DMS53 treated with DMSO at 0.1 percent for 48 hours (cell line): ENCODE measurements around the gene RET.
A peak's percentile ranks its signal among the peaks of the same experiment; 100 is the strongest.
"Not testable (repeated sequence)": the region's sequence is repeated elsewhere in the genome, so short reads cannot be mapped to it uniquely, and the experiment has no call there.

Experiments used
- DNase-seq: peaks from one replicate; lab custom pipeline; 2025; ENCODE audit not compliant: unreplicated experiment; lab: John Stamatoyannopoulos, UW

RET gene

DNA sequence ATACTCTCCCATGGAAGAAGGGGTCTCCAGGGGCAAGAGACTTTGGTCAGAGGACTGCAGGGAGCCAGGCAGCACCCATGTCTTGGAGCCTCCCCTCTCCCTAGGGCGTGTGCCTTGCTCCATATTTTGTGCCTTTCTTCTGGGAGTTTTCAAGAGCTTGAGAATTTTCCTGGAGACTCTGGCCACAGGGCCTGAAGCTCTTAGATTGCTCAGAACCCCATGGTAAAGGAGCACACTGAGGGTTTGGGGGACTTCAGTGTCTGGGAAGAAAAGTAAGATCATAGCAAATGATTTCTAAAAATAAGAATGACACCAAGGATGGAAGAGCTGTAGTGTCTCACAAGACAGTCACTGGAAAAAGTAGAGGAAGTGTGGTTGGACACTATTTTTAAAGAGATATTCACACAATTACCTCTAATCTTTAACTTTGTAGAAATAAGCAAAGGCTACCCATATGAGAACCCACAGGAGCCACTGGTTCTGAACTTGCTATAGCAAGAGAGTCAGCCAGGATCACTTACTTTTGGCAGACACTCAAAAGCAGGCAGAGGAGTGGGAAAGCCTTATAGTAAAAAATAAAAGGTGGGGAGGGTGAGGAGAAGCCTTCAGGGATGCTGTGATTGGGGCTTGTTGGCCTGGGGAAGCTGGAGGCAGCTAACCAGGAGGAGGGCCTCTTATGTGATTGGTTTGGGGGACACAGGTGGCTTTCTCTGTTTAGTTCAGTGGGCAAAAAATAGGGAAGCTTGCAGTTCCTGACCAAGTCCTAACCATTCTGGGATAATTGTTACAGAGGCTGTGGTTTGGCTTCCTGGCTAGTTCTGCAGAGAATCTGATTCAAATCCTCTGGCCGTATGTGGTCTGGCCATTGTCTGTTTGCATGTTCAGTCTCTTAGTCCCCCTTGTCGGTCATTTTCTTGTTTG lies 56.3 kb downstream of the RET start:
- DNase-seq, result no peak

DNA sequence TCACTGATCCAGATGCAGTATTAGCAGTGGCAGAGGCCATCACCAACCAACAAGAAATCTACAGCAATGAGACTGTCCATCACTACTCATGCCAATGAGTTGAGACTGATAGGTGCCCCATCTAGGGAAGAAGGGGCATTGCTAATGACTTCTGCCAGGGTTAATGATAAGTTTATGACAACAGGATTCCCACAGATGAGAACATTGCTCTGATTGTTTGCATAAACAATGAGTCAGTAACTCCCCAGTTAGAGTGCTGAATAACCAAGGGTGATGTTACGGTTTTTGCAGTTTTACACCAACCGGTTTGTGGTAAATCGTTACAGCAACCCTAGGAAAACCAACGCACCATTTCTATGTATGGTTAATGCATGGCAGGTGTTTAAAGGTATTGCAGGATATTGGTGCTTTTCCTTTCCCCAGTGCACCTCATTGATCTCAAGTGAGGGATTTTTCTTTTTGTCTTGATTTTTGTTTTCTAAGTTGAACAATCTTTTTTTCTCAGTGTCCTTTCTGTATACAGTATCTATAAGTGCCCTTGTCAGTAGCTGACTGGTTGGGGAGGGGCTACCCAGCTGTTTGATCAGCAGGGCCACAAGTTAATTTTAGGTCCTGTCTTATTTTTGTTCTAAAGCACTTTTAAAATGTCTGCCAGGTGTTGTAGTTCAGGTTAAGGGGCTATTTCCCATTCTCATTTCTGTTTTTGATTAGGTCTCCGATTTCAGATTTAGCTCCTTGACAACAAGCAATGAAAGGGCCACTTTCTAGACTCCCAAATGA lies 57.4 kb downstream of the RET start:
- DNase-seq, result no peak

DNA sequence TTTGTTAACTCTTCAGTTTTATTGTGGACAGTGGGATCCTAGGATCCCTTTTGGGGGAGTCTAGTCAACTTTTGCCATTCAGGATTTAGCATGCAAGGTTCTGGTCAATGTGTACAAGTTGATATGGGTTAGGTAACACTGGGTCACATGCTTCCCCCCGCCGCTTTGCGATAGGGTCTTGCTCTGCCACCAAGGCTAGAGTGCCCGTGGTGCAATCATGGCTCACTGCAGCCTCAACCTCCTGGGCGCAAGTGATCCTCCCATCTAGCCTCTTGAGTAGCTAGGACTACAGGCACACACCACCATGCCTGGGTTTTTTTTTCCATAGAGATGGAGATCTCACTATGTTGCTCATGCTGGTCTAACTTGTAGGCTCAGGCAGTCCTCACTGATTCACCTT lies 58.2 kb downstream of the RET start:
- no peak for DNase-seq

DNA sequence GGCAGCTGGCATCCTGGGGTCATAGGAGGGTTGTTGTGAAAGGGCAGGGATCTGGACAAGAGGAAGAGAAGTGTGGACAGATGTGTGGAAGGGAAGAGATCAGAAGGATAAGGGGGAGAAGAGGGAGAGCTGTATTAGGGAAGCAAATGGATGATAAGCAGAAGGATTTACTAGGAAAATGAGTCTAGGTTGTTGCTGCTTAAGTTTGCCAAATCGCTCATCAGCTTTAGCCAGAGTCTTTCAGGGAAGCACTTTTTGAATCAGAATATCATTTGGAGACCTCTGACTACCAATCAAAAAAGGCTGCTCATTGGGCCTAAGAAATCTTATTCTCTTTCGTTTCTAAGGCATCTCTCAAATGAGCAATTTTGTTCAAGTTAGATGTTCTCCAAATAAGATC lies 58.8 kb downstream of the RET start:
- DNase-seq, result no peak

DNA sequence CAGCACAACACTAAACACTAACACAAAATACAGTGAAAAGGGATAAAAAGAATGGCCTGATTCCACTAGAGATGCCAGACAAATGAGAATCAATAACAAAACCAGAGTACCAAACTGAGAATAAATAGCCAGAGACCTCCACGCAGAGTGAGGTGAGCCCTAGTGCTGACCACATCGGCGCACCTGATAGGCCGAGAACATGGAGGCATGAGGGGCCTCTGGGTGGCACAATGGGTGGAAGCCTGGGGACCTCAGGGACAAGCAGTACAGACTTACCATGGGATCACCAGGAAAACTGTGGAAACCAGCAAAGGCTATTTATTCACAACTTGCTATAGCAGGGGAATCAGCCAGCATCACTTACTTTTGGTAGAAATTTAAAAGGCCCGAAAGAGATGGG lies 59.6 kb downstream of the RET start:
- DNase-seq, result no peak

DNA sequence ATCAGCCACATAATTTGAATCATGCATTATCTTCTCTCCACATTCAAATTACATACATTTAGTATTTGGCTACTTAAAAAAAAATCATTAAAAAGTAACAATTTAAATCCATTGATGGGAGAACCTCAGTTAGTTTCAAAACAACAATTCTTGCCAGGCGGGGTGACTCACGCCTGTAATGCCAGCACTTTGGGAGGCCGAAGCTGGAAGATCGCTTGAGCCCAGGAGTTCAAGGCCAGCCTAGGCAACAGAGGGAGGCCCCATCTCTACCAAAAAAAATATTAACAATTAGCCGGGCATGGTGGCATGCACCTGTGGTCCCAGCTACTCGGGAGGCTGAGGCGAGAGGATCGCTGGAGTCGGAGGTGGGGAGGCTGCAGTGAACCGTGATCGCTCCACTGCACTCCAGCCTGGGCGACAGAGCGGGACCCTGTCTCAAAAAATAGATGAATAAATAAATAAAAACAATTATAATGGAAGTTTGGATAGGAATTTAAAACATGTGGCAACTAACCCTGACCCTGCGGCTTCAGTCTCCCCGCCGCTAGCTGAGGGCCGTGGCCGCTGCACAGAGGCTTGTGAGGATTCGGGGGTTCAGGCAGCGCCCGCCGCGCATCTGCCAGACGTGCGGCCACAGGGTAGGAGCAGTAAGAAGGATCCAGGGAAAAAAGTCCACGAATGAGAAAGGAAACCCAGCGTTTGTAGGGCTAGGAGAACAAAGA lies 60.3 kb downstream of the RET start:
- no peak for DNase-seq

DNA sequence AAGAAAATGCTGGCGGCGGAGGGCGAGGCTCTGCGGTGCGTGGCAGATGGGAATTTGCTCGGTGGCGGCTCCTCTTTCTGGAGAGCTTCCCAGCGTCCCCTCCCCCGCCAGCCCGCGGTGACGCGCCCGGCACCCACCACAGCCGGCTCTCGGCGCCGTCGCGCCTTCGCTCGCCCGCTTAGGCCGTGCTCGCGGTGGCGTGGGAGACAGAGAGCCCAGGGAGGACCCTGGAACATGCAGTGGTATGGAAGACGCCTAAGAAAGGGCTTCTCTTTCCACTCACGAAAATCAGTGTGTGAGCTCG lies 60.8 kb downstream of the RET start:
- no peak for DNase-seq

DNA sequence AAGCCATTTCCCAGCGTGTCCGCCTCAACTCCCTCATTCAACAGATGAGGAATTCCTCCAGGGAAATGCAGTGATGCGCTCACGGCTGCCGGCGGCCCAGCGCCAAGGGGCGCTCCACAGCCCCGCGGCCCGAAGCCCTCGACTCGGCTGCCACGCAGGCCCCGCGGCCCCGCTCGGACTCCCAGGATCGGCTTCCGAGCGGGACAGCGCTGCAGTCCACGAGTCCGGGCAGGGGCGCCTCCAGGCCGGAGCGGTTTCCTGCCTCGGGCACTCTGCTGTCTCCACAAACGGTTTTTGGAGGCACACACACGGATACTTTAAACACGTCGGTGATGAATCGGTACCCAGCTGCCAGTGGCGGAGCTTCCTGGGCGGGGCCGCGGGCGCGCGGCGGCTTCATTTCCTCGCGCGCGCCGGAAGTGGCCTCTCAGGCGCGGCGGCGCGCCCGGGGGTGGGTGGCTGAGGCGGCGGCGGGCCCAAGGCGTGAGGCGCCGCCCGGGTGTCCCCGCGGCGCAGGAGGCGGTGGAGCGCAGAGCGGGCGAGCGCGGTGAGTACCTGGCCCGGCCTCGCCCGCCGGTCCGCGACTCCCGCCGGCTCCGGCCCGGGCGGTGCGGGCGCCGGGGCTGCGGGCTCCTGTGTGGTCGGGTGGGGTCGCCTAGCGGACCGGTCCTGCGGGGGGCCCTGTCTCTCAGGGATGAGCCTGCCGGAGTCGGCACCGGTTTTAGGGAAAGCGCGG lies 61.3 kb downstream of the RET start, which contains the start of gene CSGALNACT2:
Gene CSGALNACT2, plus strand, starts transcription at position 425 of the 736 bp plus-strand sequence. CDS start 16,705 bp downstream, outside the sequence.
- peak; percentile 73 for DNase-seq

DNA sequence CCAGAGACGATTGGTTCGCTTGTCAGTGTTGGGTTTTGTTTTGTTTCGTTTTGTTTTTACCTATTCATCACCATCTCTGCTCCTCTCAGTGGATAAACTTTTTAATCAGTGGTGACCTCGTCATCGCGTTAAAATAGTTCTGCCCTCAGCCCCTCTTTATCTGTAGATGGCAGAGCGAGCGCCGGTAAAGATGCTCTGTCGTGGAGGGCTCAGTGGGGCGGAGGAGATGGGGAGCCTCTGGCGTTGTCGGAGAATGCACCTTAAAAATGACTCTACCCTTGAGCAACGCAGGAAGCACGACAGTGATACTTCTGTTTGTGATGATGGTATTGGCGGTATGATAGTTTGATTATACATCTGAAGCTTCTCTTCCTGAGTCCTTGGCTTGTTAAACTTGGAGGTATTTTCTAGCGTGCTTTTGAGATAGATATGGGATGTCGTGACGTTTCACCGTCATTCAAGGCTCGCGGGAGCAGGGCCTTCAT lies 61.9 kb downstream of the RET start:
- no peak for DNase-seq

DNA sequence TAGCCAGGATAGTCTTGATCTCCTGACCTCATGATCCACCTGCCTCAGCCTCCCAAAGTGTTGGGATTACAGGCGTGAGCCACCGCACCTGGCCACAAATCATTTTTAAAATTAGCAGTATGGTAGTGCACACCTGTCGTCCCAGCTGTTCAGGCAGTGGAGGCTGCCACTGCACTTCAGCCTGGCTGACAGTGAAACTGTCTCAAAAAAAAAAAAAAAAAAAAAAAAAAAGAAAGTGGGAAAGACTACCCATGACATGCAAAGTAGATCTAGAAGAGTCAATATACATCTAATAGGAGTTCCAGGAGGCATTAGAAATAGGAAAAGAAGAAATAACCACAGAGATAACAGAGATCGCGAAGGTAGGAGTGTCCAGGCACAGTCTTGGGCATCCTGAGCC lies 64.6 kb downstream of the RET start:
- no peak for DNase-seq

DNA sequence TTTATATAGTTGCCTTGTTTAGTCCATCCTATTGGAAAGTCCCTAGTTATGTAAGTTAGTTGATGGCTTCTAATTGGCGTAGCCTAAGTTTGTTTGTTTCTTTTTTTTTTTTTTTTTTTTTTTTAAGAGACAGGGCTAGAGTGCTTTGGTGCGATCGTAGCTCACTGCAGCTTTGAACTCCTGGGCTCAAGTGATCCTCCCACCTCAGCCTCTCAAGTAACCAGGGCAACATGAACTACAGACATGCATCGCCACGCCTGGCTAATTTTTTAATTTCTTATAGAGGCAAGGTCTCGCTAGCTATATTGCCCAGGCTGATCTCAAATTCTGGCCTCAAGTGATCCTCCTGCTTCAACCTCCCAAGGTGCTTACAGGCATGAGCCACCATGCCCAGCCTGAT lies 68.4 kb downstream of the RET start:
- no peak for DNase-seq

DNA sequence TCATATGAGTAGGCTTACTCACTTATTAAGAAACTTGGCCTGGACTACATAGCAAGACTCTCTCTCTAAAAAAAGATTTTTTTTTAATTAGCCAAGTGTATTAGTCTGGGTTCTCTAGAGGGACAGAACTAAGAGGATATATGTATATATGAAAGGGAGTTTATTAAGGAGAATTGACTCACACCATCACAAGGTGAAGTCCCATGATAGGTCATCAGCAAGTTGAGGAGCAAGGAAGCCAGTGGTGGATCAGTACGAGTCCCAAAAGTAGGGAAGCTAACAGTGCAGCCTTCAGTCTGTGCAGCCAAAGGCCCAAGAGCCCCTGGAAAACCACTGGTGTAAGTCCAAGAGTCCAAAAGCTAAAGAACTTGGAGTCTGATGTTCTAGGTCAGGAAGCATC lies 69.1 kb downstream of the RET start:
- not testable (repeated sequence) for DNase-seq

DNA sequence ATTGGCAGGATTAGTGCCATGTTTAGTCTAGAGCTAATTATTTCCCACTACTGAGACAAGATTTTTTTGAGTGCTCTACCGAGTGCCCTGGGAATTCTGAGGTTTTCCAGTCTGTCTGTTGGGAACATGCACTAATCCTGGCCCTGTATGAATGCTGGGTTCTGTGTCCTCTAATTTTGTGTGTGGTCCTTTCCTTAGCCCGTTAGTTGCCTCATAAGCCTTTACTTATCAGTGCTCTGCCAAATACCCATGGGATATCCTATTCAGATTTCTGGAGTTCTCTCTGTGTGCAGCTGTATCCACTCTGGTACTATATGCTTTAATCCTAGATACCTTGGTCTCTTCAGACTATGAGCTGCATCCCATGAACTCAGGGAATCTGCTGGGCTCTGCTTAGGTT lies 74.5 kb downstream of the RET start:
- DNase-seq, result no peak

DNA sequence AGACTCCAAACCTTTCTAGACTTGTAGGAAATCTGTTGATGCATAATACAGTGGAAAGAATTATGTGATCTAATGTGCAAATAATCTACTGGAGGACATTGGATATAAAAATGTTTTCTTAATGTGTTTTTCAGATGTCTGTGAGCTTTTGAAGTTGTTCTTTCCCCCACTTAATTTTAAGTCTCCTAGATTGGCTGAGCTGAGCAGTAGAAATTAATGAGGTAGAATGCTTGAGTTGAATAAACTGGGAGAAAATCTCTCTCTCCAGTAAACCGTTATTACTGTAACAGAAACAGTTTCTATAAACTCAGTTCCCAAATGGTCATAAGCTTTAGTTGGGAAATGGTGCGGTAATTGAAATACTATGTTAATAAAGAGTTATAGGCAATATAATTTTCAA lies 77.0 kb downstream of the RET start:
- no peak for DNase-seq

DNA sequence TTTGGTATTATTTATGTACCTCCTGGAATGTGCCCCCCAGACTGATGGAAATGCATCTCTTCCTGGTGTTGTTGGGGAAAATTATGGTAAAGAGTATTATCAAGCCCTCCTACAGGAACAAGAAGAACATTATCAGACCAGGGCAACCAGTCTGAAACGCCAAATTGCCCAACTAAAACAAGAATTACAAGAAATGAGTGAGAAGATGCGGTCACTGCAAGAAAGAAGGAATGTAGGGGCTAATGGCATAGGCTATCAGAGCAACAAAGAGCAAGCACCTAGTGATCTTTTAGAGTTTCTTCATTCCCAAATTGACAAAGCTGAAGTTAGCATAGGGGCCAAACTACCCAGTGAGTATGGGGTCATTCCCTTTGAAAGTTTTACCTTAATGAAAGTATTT lies 78.4 kb downstream of the RET start:
- DNase-seq, result no peak

DNA sequence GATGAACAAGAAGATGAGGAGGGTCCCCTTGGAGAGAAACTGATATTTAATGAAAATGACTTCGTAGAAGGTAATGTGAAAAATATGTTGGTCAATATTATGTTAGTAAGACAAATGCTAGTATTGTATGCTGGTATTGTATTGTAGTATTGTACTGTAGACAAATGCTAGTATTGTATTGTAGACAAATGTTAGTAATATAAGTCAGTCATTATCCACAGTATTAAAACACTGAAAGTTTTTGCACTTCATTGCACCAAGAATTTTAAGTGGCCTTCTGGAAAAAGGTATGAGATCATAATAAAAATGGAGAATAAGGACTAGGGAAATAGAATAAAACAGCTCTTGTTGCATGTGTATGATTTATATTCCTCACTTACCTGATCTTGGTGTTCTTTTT lies 78.9 kb downstream of the RET start:
- DNase-seq, result no peak

DNA sequence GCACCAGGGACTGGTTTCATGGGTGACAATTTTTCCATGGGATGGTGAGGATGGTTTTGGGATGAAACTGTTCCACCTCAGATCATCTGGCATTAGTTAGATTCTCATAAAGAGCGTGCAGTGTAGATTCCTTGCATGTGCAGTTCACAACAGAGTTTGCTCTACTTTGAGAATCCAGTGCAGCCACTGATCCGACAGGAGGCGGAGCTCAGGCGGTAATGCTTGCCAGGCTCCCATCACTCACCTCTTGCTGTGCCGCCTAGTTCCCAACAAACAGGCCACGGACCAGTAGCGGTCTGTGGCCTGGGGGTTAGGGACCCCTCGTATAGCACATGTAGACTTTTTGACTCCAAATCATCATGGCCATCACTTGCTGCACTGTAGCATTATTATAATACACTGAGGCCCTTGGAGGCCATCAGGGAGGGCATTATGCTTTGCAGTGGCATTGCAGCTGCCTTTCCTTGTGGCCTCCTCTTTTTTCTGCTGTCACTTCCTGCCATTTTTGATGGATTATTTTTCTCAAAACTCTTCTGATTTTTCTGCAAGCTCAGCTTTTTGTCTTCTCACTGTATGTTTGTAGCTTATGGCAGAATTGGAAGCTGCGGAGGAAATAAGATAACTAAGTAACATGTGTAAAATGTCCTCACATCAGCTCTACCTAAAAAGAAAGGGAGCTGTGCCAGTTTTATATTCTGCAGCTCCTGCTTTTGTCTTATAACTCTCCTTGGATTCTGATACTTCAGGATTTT lies 79.9 kb downstream of the RET start:
- DNase-seq, result no peak

DNA sequence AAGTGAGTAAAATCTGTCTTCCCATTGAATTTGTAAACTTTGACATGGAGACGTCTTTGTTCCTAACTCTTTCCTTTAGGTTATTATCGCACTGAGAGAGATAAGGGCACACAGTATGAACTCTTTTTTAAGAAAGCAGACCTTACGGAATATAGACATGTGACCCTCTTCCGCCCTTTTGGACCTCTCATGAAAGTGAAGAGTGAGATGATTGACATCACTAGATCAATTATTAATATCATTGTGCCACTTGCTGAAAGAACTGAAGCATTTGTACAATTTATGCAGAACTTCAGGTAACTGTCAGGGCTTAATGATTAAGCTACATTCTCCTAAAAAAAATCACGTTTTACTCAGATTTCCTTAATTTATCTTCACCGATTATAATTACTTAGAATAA lies 81.8 kb downstream of the RET start:
- DNase-seq, result no peak

DNA sequence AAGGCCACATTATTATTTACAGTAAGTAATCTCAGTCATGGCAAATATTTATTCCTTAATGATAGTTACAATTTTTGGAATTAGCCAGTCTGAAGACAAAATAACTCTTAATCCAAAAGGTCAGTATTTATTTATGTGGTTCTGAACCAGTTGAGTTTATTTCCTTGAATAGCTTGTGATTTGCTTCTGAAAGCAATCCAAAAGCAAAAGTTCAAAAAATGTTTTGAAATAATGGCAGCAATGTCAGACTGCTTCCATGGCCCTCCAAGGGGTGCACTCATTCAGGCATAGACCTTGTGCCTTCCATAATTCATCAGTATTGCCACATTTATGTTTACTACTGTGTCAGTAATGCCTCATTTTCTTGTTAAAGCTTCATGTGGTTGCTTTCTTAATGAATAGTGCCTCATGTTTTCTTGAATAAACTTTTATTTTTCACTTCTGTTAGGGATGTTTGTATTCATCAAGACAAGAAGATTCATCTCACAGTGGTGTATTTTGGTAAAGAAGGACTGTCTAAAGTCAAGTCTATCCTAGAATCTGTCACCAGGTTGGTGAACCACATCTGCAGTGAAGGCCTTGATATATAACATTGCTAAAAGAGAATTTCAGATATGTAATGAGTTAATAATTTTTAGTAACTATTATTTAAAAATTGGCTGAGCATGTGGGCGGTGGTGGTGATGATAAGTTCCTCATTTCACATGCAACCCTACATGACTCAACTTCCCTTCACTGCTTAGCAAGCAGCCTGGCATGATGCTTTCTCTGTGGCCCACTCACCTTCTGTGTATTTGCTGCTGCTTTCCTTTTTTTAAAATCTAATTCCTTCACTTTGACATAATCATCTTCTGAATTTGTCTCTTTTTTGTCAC lies 83.4 kb downstream of the RET start:
- no peak for DNase-seq
